Body of pancreas (tissue), 4 donors: Measurements from ENCODE around the gene CLN5. TPM values are rescaled to one million over a fixed set of nuclear protein-coding genes. Genes with fewer than 3 reads are reported as not detected.
"Not testable (repeated sequence)": the region's sequence is repeated elsewhere in the genome, so short reads cannot be mapped to it uniquely, and the experiment has no call there.

Experiments
- ATAC-seq: fragments of 150-250 bp; one replicate; pipeline ENCODE4 v1.9.1; 2016
- DNase-seq, 4 donors: peaks; one replicate each; pipeline ENCODE4 v3.0.0-alpha.2; 2019
- H3K27ac ChIP-seq, 4 donors: fragments of 200-600 bp; sonication (generic); 1 replicate in 3 of 4; 2 replicates in 1 of 4; pipeline versions ENCODE4 v1.5.1 to v1.6.1; 2016 to 2019; ENCODE audit warnings: mild to moderate bottlenecking in 1 of 4, mixed read lengths in 1 of 4, moderate library complexity in 1 of 4
- H3K27me3 ChIP-seq, 2 donors: fragments of 200-600 bp; sonication (generic); one replicate each; pipeline ENCODE4 v1.6.0; 2016; ENCODE audit warnings: mild to moderate bottlenecking in 1 of 2
- H3K36me3 ChIP-seq, 2 donors: fragments of 200-600 bp; sonication (generic); replicated peaks in 1 of 2; 2 replicates each; pipeline ENCODE4 v1.5.1; 2016; ENCODE audit warnings: low read depth in 2 of 2; ENCODE audit not compliant: insufficient read depth in 1 of 2
- H3K4me1 ChIP-seq: fragments of 200-600 bp; sonication (generic); one replicate; pipeline ENCODE4 v1.6.0; 2016
- H3K4me3 ChIP-seq, 2 donors: fragments of 200-600 bp; sonication (generic); 1 replicate in 1 of 2; 2 replicates in 1 of 2; pipeline ENCODE4 v1.5.1; 2016 to 2019
- H3K9me3 ChIP-seq, 3 donors: fragments of 200-600 bp; sonication (generic); 1 replicate in 2 of 3; 2 replicates in 1 of 3; pipeline ENCODE4 v1.5.1; 2016
- POLR2A ChIP-seq, 3 donors: fragments of 450-650 bp; IDR thresholded peaks; one replicate each; pipeline ENCODE4 v1.6.1; 2016; ENCODE audit warnings: antibody characterized with exemption in 3 of 3, mild to moderate bottlenecking in 2 of 3
- WGBS, 2 donors: methylation state at CpG; one replicate each; pipeline ENCODE4 v1.1.5; 2017; 5-methylcytosine and 5-hydroxymethylcytosine counted together
- intact Hi-C: fragments of 100-400 bp; cut with DNase I; formaldehyde crosslinking; loops from one replicate; pipeline ENCODE4 v1.15.1; 2023
- total RNA-seq, 2 donors: library from RNA; depleted of rRNA; stranded (reverse); fragments of >200 nt; gene quantifications; one replicate each; pipeline ENCODE4 v1.1.0, GENCODE V29; 2016
- TF ChIP-seq, protein P1 (sequence below), 7 experiments: fragments of 450-650 bp in 4 of 7; fragments of 200-600 bp in 3 of 7; sonication (generic) in 3 of 7; IDR thresholded peaks; one replicate each; pipeline ENCODE4 v1.5.1; 2016 to 2019; ENCODE audit warnings: antibody characterized with exemption in 7 of 7

Gene CLN5
- total RNA-seq, 2 donors from 2014 or later, result 18.1 to 29.8 TPM

DNA sequence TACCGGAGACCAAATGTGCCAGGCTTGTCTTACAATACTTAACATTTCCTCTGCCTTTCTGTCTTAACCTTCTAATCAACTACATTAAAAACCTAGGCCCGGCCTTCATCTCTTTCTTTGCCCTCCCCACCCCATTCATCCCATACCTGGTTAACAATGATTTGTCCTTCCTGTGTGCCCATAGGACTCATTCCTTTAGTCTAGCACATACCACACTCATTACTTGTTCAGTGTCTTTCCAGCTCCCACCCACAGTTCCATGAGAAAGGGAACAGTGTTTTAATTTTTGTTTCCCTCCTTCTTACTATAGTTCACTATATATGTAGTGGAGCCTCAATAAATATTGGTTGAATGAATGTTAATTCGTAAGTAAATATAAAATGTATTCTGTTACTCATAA, 2.4 kb downstream of the CLN5 start:
- DNase-seq (no peak), ATAC-seq (no peak)
- H3K36me3 ChIP-seq, result peaks cover 0 to 3% of the 10 kb centered on the region in 2 donors
- no peaks in the 10 kb centered on the region for H3K27me3 ChIP-seq
- no peaks in the 10 kb centered on the region for H3K9me3 ChIP-seq
- peaks cover 31% of the 10 kb centered on the region for H3K4me1 ChIP-seq
- H3K4me3 ChIP-seq, result no peak overlapping the region
- 94% methylated on average over 3 of the region's 3 CpGs for WGBS, 2 donors
- TF ChIP-seq, protein P1, sequence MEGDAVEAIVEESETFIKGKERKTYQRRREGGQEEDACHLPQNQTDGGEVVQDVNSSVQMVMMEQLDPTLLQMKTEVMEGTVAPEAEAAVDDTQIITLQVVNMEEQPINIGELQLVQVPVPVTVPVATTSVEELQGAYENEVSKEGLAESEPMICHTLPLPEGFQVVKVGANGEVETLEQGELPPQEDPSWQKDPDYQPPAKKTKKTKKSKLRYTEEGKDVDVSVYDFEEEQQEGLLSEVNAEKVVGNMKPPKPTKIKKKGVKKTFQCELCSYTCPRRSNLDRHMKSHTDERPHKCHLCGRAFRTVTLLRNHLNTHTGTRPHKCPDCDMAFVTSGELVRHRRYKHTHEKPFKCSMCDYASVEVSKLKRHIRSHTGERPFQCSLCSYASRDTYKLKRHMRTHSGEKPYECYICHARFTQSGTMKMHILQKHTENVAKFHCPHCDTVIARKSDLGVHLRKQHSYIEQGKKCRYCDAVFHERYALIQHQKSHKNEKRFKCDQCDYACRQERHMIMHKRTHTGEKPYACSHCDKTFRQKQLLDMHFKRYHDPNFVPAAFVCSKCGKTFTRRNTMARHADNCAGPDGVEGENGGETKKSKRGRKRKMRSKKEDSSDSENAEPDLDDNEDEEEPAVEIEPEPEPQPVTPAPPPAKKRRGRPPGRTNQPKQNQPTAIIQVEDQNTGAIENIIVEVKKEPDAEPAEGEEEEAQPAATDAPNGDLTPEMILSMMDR (IDR thresholded peaks at IDR 0.05), result no peak
- no peak for TF ChIP-seq POLR2A (IDR thresholded peaks at IDR 0.05)
- intact Hi-C loops, result no loop called here
- no peak overlapping the region for H3K27ac ChIP-seq

DNA sequence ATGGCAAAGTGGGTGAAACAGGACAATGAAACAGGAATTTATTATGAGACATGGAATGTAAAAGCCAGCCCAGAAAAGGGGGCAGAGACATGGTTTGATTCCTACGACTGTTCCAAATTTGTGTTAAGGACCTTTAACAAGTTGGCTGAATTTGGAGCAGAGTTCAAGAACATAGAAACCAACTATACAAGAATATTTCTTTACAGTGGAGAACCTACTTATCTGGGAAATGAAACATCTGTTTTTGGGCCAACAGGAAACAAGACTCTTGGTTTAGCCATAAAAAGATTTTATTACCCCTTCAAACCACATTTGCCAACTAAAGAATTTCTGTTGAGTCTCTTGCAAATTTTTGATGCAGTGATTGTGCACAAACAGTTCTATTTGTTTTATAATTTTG, 8.6 kb downstream of the CLN5 start:
- 31 to 48% methylated on average over 1 of the region's 1 CpG for WGBS, 2 donors
- Histone ChIP-seq H3K27me3 (no peaks in the 10 kb centered on the region), H3K4me3 (no peak overlapping the region), H3K27ac (peak overlapping the region in 1 of 4 donors; percentile 33), H3K9me3 (no peaks in the 10 kb centered on the region), H3K4me1 (peaks cover 42% of the 10 kb centered on the region), H3K36me3 (peaks cover 0 to 5% of the 10 kb centered on the region in 2 donors)
- DNase-seq (no peak), ATAC-seq (no peak)
- intact Hi-C loops, result no loop called here
- TF ChIP-seq POLR2A (IDR thresholded peaks at IDR 0.05), result no peak
- TF ChIP-seq, protein P1 (IDR thresholded peaks at IDR 0.05), result no peak

DNA sequence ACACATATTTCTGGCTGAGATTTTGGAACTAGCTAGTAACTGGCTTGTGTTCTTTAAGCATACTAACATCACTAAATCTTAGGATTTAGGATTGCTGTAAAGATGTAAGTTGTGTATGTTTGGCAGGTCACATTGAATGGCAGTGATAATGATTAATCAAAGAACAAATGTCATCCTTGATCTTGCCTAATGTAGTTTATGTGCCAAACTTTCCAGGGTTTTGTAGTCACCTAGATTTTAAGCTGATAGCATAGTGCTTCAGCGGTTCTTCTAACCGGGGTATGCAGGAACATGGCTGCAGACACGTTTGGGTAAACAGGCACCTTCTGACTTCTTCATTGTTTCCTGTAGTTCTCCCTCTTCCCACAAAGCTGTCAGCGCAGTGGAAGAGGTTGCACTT, 9.7 kb downstream of the CLN5 start:
- peaks cover 0 to 3% of the 10 kb centered on the region in 2 donors for H3K36me3 ChIP-seq
- DNase-seq, result no peak
- H3K27ac ChIP-seq, result no peak overlapping the region
- no peak for ATAC-seq
- H3K4me3 ChIP-seq, result no peak overlapping the region
- peaks cover 42% of the 10 kb centered on the region for H3K4me1 ChIP-seq
- WGBS, 2 donors, result 32 to 33% methylated on average over 4 of the region's 4 CpGs
- TF ChIP-seq, protein P1 (IDR thresholded peaks at IDR 0.05), result no peak
- TF ChIP-seq POLR2A (IDR thresholded peaks at IDR 0.05), result no peak
- intact Hi-C loops, result no loop called here
- H3K27me3 ChIP-seq, result no peaks in the 10 kb centered on the region
- H3K9me3 ChIP-seq, result no peaks in the 10 kb centered on the region

DNA sequence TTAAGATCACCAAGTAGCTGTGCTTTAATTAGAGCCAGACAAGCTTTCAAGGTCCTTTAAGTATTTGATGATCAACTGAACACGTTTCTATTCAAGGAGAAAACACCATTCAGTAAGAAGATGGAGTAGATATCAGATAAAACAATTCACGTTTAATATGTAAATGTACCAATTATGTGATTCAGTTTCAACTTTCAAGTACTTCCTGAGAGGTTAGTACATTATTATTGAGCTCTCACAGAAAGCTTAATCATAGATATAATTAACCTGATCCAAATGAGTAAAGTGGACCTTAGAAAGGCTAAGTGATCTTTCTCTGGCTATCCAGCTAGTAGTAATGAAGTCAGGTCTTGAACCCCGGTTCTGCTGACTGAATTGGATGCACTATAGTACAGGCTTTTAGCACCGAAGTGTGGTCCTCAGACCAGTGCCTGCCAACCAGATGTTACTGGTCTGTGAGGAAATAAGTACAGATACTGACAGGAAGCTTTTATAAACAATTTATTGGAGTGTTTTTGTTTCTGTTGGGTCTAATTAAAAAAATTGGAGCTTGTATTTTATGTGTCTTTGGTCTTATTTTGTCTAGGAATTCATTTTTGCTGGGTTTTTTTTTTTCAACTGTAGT, 10.2 kb downstream of the CLN5 start:
- no peak overlapping the region for H3K27ac ChIP-seq
- WGBS, 2 donors, result 28 to 37% methylated on average over 4 of the region's 4 CpGs
- TF ChIP-seq, protein P1 (IDR thresholded peaks at IDR 0.05), result no peak
- no peak for TF ChIP-seq POLR2A (IDR thresholded peaks at IDR 0.05)
- ATAC-seq, result no peak
- no peaks in the 10 kb centered on the region for H3K9me3 ChIP-seq
- H3K36me3 ChIP-seq, result peaks cover 0 to 5% of the 10 kb centered on the region in 2 donors
- no peaks in the 10 kb centered on the region for H3K27me3 ChIP-seq
- peaks cover 42% of the 10 kb centered on the region for H3K4me1 ChIP-seq
- intact Hi-C loops, result no loop called here
- H3K4me3 ChIP-seq, result no peak overlapping the region
- DNase-seq, result no peak

DNA sequence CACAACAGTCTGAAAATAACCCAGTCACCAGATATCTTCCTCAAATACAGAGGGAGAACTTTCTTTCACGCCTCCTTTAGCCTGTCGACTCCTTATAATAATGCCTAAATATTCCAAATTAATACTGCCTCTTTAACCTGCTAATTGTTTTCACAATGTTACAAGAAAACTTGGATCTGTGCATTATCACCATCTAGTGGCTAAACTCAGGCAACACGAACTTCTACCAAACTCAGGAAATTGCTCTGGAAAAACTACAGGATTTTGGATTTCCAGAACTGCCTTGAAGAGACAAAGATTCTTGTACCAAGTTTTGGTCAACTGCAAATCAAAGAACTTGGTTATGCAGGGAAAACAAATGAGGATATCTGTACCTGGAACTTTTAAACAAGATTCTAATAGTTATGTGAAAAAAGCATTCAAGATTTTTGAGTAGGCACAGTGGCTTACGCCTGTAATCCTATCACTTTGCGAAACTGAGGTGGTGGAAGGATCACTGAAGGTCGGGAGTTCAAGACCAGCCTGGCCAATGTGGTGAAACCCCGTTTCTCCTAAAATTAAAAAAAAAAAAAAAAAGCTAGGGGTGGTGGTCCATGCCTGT, 10.8 kb downstream of the CLN5 start:
- Histone ChIP-seq H3K4me3 (no peak overlapping the region), H3K27me3 (no peaks in the 10 kb centered on the region), H3K4me1 (peaks cover 42% of the 10 kb centered on the region), H3K27ac (no peak overlapping the region), H3K9me3 (no peaks in the 10 kb centered on the region), H3K36me3 (peaks cover 0 to 7% of the 10 kb centered on the region in 2 donors)
- DNase-seq (peak in 1 of 4 donors; percentile 12), ATAC-seq (peak; percentile 56)
- TF ChIP-seq, protein P1 (IDR thresholded peaks at IDR 0.05), result peak; percentile 32 to 64 (median 58)
- TF ChIP-seq POLR2A (IDR thresholded peaks at IDR 0.05), result no peak
- intact Hi-C loops, result no loop called here
- WGBS, 2 donors, result 48 to 58% methylated on average over 7 of the region's 7 CpGs

DNA sequence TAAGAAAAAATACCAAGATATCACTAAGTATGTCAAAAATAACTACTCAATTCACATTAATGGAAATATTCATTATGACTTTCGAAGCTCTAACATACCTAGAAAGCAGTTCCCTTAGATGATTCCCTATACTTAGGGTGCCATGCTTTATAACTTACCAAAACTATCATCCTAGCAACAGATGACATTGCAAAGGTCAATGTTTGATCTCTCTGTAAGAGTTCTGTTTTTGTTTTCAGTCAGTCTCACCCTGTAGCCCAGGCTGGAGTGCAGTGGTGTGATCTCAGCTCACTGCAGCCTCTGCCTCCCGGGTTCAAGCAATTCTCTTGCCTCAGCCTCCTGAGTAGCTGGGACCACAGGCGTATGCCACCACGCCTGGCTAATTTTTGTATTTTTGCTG, 16.5 kb downstream of the CLN5 start:
- 89 to 94% methylated on average over 2 to 4 of the region's 4 CpGs for WGBS, 2 donors
- DNase-seq, H3K27me3 ChIP-seq, intact Hi-C loops, H3K27ac ChIP-seq, ATAC-seq, H3K4me1 ChIP-seq, H3K9me3 ChIP-seq, H3K4me3 ChIP-seq: not testable (repeated sequence)
- peaks cover 0 to 19% of the 10 kb centered on the region in 2 donors for H3K36me3 ChIP-seq
